ENCODE data around the gene TAF11.

GRCh38 chr6:34877259-34877658 is 10.6 kb downstream of the TAF11 start:
- TF ChIP-seq GATA2 (IDR thresholded peaks at IDR 0.05; ENCODE audit: low read depth, low read length) (no peak), GATA3 (IDR thresholded peaks at IDR 0.05; ENCODE audit: low read depth, low read length) (no peak)
